Neural cell (in vitro differentiated cells): Measurements from ENCODE around the gene FBXL15.

Experiments used
- EP300 ChIP-seq: fragments of 450-650 bp; conservative IDR thresholded peaks from 2 replicates; pipeline ENCODE4 v1.6.1; 2014; ENCODE audit warnings: antibody characterized with exemption, mild to moderate bottlenecking, moderate library complexity; ENCODE audit not compliant: poor library complexity, severe bottlenecking
- EZH2 ChIP-seq: fragments of 200-600, 300-800 bp; shearing (Covaris generic), sonication (generic); IDR thresholded peaks from 2 replicates; pipeline ENCODE4 v1.6.1; 2014; ENCODE audit warnings: antibody characterized with exemption, low read length, borderline replicate concordance, mild to moderate bottlenecking; ENCODE audit not compliant: insufficient read depth, poor library complexity, severe bottlenecking
- MXI1 ChIP-seq: fragments of 450-650 bp; conservative IDR thresholded peaks from 2 replicates; pipeline ENCODE4 v1.6.1; 2014; ENCODE audit warnings: antibody characterized with exemption, mild to moderate bottlenecking; ENCODE audit not compliant: poor library complexity, severe bottlenecking
- POLR2AphosphoS5 ChIP-seq: IDR thresholded peaks from 2 replicates; pipeline ENCODE4 v1.6.1; 2012
- RAD21 ChIP-seq: fragments of 450-650 bp; conservative IDR thresholded peaks from 2 replicates; pipeline ENCODE4 v1.6.1; 2014; ENCODE audit warnings: antibody characterized with exemption, mild to moderate bottlenecking, moderate library complexity
- REST ChIP-seq: IDR thresholded peaks from 2 replicates; pipeline ENCODE4 v1.6.1; 2012; ENCODE audit warnings: borderline replicate concordance
- SMC3 ChIP-seq: fragments of 450-650 bp; conservative IDR thresholded peaks from 2 replicates; pipeline ENCODE4 v1.6.1; 2014; ENCODE audit warnings: antibody characterized with exemption, mild to moderate bottlenecking, moderate library complexity; ENCODE audit not compliant: poor library complexity
- TAF1 ChIP-seq: IDR thresholded peaks from 2 replicates; pipeline ENCODE4 v1.6.1; 2012; ENCODE audit warnings: low read depth
- TF ChIP-seq, protein P1 (sequence below): fragments of 450-650 bp; IDR thresholded peaks from 2 replicates; pipeline ENCODE4 v1.5.1; 2014; ENCODE audit warnings: antibody characterized with exemption, mild to moderate bottlenecking, moderate library complexity; ENCODE audit not compliant: poor library complexity, severe bottlenecking

DNA sequence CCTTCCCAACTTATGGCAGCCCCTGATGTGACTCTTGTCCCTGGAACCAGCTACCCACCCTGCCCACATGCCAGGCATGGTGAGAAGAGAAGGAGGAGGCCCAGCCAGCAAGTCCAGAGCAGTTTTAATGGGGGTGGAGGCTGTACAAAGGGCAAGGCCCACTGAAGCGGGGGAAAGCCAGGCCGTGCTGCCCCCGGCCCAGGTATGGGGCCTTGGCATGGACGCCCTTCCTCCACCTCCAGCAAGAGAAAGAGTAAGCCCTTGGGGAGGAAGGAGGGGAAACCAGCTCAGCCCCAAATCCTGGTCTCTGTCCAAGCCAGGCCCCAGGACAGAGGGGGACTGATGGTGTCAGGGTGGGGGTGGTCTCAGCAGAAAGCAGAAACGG is 18.1 kb upstream of the FBXL15 start:
- TF ChIP-seq, protein P1, sequence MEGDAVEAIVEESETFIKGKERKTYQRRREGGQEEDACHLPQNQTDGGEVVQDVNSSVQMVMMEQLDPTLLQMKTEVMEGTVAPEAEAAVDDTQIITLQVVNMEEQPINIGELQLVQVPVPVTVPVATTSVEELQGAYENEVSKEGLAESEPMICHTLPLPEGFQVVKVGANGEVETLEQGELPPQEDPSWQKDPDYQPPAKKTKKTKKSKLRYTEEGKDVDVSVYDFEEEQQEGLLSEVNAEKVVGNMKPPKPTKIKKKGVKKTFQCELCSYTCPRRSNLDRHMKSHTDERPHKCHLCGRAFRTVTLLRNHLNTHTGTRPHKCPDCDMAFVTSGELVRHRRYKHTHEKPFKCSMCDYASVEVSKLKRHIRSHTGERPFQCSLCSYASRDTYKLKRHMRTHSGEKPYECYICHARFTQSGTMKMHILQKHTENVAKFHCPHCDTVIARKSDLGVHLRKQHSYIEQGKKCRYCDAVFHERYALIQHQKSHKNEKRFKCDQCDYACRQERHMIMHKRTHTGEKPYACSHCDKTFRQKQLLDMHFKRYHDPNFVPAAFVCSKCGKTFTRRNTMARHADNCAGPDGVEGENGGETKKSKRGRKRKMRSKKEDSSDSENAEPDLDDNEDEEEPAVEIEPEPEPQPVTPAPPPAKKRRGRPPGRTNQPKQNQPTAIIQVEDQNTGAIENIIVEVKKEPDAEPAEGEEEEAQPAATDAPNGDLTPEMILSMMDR = no peak
- TF ChIP-seq TAF1 (no peak), EZH2 (no peak), POLR2AphosphoS5 (no peak), MXI1 (no peak), EP300 (no peak), SMC3 (no peak), REST (no peak), RAD21 (no peak)
